Measurements from ENCODE around the gene MGAT5B. TPM values are rescaled to one million over a fixed set of nuclear protein-coding genes. Genes with fewer than 3 reads are reported as not detected.
A peak's percentile ranks its signal among the peaks of the same experiment; 100 is the strongest.

MGAT5B gene
- total RNA-seq, 1 donor = 0.36 TPM

- no peak overlapping the region for H2AFZ ChIP-seq (ENCODE audit: low read length)
- no peak overlapping the region for H3K4me2 ChIP-seq (ENCODE audit: insufficient read depth, low read length)
- no peak overlapping the region for H3K27ac ChIP-seq (ENCODE audit: low read depth, low read length)
- peaks cover 28% of the 10 kb centered on the region for H3K4me1 ChIP-seq (ENCODE audit: insufficient read depth, low read length)
- peak overlapping the region; percentile 28 for H3K4me3 ChIP-seq (ENCODE audit: insufficient read depth, low read length)
- peaks cover 28% of the 10 kb centered on the region for H3K27me3 ChIP-seq (ENCODE audit: insufficient read depth, low read length)
- H3K9me3 ChIP-seq (ENCODE audit: low read depth, low read length) = no peaks in the 10 kb centered on the region
- H3K79me2 ChIP-seq (ENCODE audit: insufficient read depth, low read length) = no peaks in the 10 kb centered on the region
- H4K20me1 ChIP-seq (ENCODE audit: insufficient read depth, low read length) = peaks cover 5% of the 10 kb centered on the region
- TF ChIP-seq, protein P1, sequence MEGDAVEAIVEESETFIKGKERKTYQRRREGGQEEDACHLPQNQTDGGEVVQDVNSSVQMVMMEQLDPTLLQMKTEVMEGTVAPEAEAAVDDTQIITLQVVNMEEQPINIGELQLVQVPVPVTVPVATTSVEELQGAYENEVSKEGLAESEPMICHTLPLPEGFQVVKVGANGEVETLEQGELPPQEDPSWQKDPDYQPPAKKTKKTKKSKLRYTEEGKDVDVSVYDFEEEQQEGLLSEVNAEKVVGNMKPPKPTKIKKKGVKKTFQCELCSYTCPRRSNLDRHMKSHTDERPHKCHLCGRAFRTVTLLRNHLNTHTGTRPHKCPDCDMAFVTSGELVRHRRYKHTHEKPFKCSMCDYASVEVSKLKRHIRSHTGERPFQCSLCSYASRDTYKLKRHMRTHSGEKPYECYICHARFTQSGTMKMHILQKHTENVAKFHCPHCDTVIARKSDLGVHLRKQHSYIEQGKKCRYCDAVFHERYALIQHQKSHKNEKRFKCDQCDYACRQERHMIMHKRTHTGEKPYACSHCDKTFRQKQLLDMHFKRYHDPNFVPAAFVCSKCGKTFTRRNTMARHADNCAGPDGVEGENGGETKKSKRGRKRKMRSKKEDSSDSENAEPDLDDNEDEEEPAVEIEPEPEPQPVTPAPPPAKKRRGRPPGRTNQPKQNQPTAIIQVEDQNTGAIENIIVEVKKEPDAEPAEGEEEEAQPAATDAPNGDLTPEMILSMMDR (IDR thresholded peaks at IDR 0.05; ENCODE audit: extremely low read depth, low read depth, low read length) = no peak
- H3K36me3 ChIP-seq (ENCODE audit: insufficient read depth, low read length) = no peaks in the 10 kb centered on the region
- DNase-seq (ENCODE audit: insufficient read length, low spot score, missing footprints) = peak; percentile 83
Observed at GRCh38 chr17:76868669-76869495, 678 bp downstream of the MGAT5B start.

- H3K9me3 ChIP-seq (ENCODE audit: low read depth, low read length) = no peaks in the 10 kb centered on the region
- TF ChIP-seq, protein P1 (IDR thresholded peaks at IDR 0.05; ENCODE audit: extremely low read depth, low read depth, low read length) = no peak
- H4K20me1 ChIP-seq (ENCODE audit: insufficient read depth, low read length) = peaks cover 5% of the 10 kb centered on the region
- H3K4me1 ChIP-seq (ENCODE audit: insufficient read depth, low read length) = peaks cover 28% of the 10 kb centered on the region
- no peaks in the 10 kb centered on the region for H3K36me3 ChIP-seq (ENCODE audit: insufficient read depth, low read length)
- no peak overlapping the region for H3K4me2 ChIP-seq (ENCODE audit: insufficient read depth, low read length)
- DNase-seq (ENCODE audit: insufficient read length, low spot score, missing footprints) = peak; percentile 70
- H3K4me3 ChIP-seq (ENCODE audit: insufficient read depth, low read length) = no peak overlapping the region
- H2AFZ ChIP-seq (ENCODE audit: low read length) = no peak overlapping the region
- no peak overlapping the region for H3K27ac ChIP-seq (ENCODE audit: low read depth, low read length)
- peaks cover 28% of the 10 kb centered on the region for H3K27me3 ChIP-seq (ENCODE audit: insufficient read depth, low read length)
- no peaks in the 10 kb centered on the region for H3K79me2 ChIP-seq (ENCODE audit: insufficient read depth, low read length)
Observed at GRCh38 chr17:76869496-76870376, 1.5 kb downstream of the MGAT5B start.

DNA sequence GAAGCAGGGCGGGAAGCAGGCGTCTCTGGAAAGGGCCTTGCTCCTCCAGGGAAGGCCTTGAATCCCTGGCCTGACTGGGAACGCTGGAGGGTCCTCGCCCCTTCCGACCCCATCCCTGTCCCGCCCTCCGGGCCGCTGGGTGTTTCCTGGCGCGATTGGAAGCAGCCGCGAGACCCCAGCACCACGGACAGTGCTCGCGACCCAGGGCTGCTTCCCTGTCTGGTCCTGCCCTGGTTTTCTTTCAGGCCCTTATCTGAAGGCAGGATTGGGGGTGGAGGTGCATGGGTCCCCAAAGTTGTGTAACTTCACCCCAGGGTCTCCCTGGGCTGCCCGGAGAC lies 2.1 kb downstream of the MGAT5B start:
- Histone ChIP-seq H3K27ac (ENCODE audit: low read depth, low read length) (no peak overlapping the region), H3K4me3 (ENCODE audit: insufficient read depth, low read length) (no peak overlapping the region), H3K4me1 (ENCODE audit: insufficient read depth, low read length) (peaks cover 28% of the 10 kb centered on the region), H4K20me1 (ENCODE audit: insufficient read depth, low read length) (peaks cover 5% of the 10 kb centered on the region), H3K4me2 (ENCODE audit: insufficient read depth, low read length) (no peak overlapping the region), H3K36me3 (ENCODE audit: insufficient read depth, low read length) (no peaks in the 10 kb centered on the region), H3K9me3 (ENCODE audit: low read depth, low read length) (no peaks in the 10 kb centered on the region), H2AFZ (ENCODE audit: low read length) (no peak overlapping the region), H3K27me3 (ENCODE audit: insufficient read depth, low read length) (peaks cover 28% of the 10 kb centered on the region), H3K79me2 (ENCODE audit: insufficient read depth, low read length) (no peaks in the 10 kb centered on the region)
- TF ChIP-seq, protein P1 (IDR thresholded peaks at IDR 0.05; ENCODE audit: extremely low read depth, low read depth, low read length) = no peak
- peak; percentile 88 for DNase-seq (ENCODE audit: insufficient read length, low spot score, missing footprints)

GRCh38 chr17:76871668-76872067 lies 3.5 kb downstream of the MGAT5B start:
- peaks cover 5% of the 10 kb centered on the region for H4K20me1 ChIP-seq (ENCODE audit: insufficient read depth, low read length)
- H3K36me3 ChIP-seq (ENCODE audit: insufficient read depth, low read length) = no peaks in the 10 kb centered on the region
- no peak for DNase-seq (ENCODE audit: insufficient read length, low spot score, missing footprints)
- TF ChIP-seq, protein P1 (IDR thresholded peaks at IDR 0.05; ENCODE audit: extremely low read depth, low read depth, low read length) = no peak
- H3K27ac ChIP-seq (ENCODE audit: low read depth, low read length) = no peak overlapping the region
- peaks cover 28% of the 10 kb centered on the region for H3K4me1 ChIP-seq (ENCODE audit: insufficient read depth, low read length)
- H2AFZ ChIP-seq (ENCODE audit: low read length) = no peak overlapping the region
- H3K27me3 ChIP-seq (ENCODE audit: insufficient read depth, low read length) = peaks cover 28% of the 10 kb centered on the region
- H3K79me2 ChIP-seq (ENCODE audit: insufficient read depth, low read length) = no peaks in the 10 kb centered on the region
- no peak overlapping the region for H3K4me3 ChIP-seq (ENCODE audit: insufficient read depth, low read length)
- no peaks in the 10 kb centered on the region for H3K9me3 ChIP-seq (ENCODE audit: low read depth, low read length)
- H3K4me2 ChIP-seq (ENCODE audit: insufficient read depth, low read length) = no peak overlapping the region

All from osteoblast (primary cell).